DND-41 (cell line): ENCODE data around the gene CSRNP2.
A peak's percentile ranks its signal among the peaks of the same experiment; 100 is the strongest.

Experiments
- EZH2 ChIP-seq: IDR thresholded peaks from 3 replicates; pipeline ENCODE4 v1.6.1; 2012; ENCODE audit warnings: borderline replicate concordance, low read depth, mild to moderate bottlenecking, moderate library complexity, low read length, inconsistent platforms; ENCODE audit not compliant: severe bottlenecking
- TF ChIP-seq, protein P1 (sequence below): IDR thresholded peaks from 2 replicates; pipeline ENCODE4 v1.5.1; 2012; ENCODE audit warnings: borderline replicate concordance, low read length, moderate library complexity, mild to moderate bottlenecking; ENCODE audit not compliant: poor library complexity, severe bottlenecking; ENCODE audit errors: extremely low read depth

DNA sequence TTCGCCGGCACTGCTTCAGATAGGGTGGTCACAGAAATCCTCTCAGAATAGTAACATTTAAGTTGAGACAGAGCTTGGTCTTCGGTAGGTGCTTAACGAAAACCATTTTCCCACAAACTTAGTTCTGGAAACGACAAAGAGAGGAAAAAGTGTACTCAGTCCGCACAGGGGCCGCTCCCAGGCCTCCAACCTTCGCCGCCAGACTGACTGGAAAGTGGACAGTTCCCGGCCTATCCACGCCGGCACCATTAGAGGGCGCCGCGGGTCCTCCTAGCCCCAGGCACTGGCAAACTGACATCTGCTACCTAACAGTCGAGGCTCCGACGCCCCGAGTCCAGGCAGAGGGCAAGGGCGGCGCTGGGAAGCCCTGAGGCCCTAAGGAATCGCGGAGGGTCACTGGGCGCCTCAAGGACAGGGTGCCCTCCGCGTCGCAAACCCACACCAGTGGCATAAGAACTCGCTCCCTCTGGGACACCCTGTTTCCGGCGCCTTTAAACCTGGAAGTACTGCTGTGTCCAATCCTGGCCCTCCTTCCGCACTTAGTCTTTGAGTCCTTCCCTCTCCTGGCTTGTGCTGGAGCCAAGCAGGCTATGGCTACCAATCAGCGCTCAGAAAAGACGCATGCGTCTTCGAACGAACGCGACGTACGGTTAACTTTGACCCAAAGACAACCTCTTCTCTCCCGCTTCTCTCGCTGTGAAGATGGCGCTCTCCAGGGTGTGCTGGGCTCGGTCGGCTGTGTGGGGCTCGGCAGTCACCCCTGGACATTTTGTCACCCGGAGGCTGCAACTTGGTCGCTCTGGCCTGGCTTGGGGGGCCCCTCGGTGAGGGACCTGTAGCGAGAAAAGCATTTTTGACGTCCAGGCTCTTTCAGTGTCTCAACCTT, 35.5 kb downstream of the CSRNP2 start, which contains the start of gene LETMD1:
- no peak for TF ChIP-seq EZH2
- TF ChIP-seq, protein P1, sequence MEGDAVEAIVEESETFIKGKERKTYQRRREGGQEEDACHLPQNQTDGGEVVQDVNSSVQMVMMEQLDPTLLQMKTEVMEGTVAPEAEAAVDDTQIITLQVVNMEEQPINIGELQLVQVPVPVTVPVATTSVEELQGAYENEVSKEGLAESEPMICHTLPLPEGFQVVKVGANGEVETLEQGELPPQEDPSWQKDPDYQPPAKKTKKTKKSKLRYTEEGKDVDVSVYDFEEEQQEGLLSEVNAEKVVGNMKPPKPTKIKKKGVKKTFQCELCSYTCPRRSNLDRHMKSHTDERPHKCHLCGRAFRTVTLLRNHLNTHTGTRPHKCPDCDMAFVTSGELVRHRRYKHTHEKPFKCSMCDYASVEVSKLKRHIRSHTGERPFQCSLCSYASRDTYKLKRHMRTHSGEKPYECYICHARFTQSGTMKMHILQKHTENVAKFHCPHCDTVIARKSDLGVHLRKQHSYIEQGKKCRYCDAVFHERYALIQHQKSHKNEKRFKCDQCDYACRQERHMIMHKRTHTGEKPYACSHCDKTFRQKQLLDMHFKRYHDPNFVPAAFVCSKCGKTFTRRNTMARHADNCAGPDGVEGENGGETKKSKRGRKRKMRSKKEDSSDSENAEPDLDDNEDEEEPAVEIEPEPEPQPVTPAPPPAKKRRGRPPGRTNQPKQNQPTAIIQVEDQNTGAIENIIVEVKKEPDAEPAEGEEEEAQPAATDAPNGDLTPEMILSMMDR: peak; percentile 97
